AG10803 (cell line): ENCODE measurements around the gene AKNA.
"Not testable (repeated sequence)": the region's sequence is repeated elsewhere in the genome, so short reads cannot be mapped to it uniquely, and the experiment has no call there.

Source experiments
- DNase-seq: peaks from one replicate; pipeline ENCODE4 v3.0.0; 2010; ENCODE audit warnings: low read depth
- H3K4me3 ChIP-seq: 2 replicates; pipeline ENCODE4 v1.5.1; 2011; ENCODE audit warnings: mild to moderate bottlenecking, low read length, control low read depth
- TF ChIP-seq, protein P1 (sequence below): conservative IDR thresholded peaks from 2 replicates; pipeline ENCODE4 v1.5.1; 2011; ENCODE audit warnings: mild to moderate bottlenecking, low read length, control low read depth, inconsistent platforms

AKNA gene

DNA sequence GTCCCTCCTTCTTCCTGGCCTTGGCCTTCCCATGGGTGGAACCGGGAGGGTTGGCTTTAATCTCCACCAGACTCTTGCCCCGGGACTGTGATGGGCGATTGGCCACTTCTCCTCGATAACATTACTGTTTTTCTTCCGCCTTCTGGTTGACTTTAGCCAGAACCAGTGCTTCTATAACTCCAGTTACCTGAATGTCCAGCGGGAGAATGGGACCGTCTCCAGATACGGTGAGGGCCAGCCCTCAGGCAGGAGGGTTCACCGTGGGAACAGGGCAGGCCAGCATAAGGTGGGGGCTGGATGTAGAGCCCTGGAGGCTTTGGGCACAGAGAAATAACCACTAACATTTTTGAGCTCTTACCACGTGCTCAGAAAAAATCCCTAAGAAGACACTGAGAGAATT, 57.1 kb downstream of the AKNA start:
- no peak for DNase-seq
- H3K4me3 ChIP-seq: no peak overlapping the region
- TF ChIP-seq, protein P1, sequence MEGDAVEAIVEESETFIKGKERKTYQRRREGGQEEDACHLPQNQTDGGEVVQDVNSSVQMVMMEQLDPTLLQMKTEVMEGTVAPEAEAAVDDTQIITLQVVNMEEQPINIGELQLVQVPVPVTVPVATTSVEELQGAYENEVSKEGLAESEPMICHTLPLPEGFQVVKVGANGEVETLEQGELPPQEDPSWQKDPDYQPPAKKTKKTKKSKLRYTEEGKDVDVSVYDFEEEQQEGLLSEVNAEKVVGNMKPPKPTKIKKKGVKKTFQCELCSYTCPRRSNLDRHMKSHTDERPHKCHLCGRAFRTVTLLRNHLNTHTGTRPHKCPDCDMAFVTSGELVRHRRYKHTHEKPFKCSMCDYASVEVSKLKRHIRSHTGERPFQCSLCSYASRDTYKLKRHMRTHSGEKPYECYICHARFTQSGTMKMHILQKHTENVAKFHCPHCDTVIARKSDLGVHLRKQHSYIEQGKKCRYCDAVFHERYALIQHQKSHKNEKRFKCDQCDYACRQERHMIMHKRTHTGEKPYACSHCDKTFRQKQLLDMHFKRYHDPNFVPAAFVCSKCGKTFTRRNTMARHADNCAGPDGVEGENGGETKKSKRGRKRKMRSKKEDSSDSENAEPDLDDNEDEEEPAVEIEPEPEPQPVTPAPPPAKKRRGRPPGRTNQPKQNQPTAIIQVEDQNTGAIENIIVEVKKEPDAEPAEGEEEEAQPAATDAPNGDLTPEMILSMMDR: no peak

DNA sequence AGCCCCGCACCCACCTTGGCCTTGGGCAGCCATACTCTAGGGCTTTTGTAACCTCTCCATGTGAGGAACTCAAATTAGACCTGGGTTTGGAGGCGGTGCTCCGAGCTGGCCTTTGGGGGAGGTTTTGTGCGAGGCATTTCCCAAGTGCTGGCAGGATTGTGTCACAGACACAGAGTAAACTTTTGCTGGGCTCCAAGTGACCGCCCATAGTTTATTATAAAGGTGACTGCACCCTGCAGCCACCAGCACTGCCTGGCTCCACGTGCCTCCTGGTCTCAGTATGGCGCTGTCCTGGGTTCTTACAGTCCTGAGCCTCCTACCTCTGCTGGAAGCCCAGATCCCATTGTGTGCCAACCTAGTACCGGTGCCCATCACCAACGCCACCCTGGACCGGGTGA, 58.2 kb downstream of the AKNA start, which contains the start of gene ORM2:
TSS of gene ORM2 (plus strand) at position 245 of the 398 bp plus-strand sequence. CDS start at position 281, 36 bp downstream.
- not testable (repeated sequence) for DNase-seq, H3K4me3 ChIP-seq

DNA sequence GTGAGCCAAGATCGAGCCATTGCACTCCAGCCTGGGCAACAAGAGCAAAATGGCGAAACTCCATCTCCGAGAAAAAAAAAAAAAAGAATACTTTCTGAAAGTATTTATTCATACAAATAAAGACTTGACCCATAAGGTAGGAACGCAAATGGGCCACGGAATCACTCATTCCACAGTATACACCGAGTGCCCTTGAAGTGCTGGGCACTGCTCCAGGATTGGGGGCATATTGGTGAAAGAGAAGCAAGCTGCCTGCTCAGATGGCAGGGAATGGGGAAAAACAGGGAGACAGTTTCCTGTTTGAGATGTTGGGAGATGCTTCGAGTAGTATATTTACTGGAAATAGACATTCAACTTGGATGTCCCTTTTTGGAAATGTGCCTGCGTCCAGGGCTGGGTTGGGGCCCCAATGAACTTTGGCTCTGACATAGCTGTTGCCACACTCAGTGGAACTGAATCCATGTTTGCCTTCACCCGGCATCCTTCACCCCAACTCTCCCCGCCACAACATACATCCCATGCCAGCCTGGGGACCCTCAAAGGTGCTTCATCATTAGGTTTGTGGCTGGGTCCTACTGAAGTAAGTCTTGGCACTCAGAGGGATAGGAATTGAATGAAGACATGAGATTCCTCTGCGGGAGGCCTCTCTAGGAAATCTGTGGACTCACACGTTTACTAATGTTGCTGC, 58.7 kb downstream of the AKNA start:
- H3K4me3 ChIP-seq, DNase-seq: not testable (repeated sequence)

DNA sequence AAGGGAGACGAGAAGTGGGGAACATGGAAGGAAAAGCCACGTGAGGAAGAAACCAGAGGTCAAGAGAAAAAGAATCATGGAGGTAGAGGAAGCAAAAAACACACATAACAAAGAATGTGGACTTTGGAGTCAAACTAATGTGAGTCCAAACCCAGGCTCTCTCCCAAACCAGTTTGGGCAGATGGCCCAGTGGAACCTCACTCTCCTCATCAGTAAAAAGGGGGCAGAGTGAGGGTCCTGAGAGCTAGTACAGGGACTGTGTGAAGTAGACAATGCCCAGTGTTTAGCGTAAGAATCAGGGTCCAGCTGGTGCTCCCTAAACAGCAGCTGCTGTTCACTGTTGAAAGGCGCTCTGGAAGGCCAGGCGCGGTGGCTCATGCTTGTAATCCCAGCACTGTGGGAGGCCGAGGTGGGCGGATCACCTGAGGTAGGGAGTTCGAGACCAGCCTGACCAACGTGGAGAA, 59.4 kb downstream of the AKNA start:
- DNase-seq, H3K4me3 ChIP-seq: not testable (repeated sequence)

DNA sequence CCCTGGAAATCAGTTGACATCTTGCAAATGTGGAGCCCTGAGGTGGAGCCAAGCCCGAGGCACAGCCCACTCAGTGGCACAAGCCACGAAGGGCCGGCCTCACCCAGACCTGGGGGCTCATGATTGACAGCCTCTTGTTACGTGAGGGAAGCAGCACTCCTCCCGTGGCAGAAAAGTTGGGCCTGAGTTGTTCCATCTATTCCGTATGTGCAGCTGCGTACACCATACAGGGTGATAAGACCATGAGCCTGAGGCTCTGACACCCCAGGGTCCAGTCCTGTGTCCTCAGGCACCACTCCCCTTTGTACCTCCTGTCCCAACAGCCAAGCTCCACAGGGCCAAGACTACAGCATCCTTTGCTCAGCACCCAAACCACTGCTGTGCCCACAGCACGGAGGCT, 60.0 kb downstream of the AKNA start:
- no peak overlapping the region for H3K4me3 ChIP-seq
- no peak for DNase-seq
- TF ChIP-seq, protein P1: no peak

DNA sequence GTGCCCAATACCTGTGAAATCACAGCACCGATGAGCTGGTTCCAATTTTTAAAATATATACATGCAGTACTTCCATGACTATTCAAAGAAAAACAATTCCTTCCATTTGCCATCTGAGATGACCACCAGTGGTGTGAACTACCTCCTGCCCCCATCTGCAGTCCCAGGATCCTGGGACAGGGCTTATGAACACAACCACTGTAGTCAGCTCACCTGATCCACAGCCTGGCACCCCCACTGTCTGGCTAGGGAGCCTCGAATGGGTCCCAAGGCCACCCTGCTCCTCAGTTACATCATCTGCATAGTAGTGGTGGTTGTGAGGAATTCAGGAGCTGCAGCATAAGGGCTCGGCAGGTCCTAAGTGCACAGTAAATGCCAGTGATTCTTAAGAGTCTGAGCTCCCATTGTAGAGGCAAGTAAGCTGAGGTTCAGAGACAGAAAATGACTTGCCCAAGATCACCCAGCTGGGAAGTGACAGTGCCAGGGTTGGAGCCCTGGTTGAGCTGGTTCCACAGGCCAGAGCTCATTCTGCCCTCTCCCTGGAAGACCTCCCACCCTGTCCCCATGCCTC, 62.0 kb downstream of the AKNA start:
- H3K4me3 ChIP-seq: not testable (repeated sequence)
- peak; percentile 25 for DNase-seq

DNA sequence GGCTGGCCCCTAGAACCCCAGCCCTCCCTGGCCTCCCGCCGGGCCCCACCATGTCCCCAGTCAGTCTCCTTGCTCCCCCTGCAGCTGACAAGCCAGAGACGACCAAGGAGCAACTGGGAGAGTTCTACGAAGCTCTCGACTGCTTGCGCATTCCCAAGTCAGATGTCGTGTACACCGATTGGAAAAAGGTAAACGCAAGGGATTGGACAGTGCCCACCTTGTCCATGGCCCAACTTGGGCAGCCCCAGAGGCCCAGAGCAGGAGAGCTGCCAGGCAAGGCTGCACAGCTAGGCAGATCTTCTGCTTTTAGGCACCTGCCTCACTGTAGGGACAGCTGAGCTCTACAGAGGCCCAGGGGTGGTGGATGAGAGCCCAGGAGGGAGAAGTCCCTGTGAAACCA, 62.8 kb downstream of the AKNA start:
- H3K4me3 ChIP-seq, DNase-seq: not testable (repeated sequence)

DNA sequence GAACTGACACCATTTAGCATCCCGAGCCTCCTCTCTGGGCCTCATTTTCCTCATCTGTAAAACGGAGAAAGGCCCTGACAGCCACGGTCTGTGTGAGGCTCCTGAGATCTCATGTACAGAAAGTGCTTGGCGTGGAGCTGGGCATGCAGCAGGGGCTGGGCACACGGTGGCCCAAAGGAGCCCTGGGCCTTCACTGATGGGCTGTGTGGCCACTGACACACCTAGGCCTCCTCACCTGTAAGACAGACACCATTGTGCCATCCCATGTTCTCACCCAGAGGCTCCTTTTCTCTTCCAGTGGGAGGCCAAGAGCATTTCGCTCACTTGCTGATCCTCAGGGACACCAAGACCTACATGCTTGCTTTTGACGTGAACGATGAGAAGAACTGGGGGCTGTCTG, 63.3 kb downstream of the AKNA start:
- TF ChIP-seq, protein P1: no peak
- no peak for DNase-seq
- no peak overlapping the region for H3K4me3 ChIP-seq

DNA sequence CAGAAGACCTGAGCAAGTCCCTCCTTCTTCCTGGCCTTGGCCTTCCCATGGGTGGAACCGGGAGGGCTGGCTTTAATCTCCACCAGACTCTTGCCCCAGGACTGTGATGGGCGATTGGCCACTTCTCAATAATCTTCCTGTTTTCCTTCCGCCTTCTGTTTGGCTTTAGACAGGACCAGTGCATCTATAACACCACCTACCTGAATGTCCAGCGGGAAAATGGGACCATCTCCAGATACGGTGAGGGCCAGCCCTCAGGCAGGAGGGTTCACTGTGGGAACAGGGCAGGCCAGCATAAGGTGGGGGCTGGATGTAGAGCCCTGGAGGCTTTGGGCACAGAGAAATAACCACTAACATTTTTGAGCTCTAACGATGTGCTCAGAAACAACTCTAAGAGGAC, 63.9 kb downstream of the AKNA start:
- not testable (repeated sequence) for H3K4me3 ChIP-seq

DNA sequence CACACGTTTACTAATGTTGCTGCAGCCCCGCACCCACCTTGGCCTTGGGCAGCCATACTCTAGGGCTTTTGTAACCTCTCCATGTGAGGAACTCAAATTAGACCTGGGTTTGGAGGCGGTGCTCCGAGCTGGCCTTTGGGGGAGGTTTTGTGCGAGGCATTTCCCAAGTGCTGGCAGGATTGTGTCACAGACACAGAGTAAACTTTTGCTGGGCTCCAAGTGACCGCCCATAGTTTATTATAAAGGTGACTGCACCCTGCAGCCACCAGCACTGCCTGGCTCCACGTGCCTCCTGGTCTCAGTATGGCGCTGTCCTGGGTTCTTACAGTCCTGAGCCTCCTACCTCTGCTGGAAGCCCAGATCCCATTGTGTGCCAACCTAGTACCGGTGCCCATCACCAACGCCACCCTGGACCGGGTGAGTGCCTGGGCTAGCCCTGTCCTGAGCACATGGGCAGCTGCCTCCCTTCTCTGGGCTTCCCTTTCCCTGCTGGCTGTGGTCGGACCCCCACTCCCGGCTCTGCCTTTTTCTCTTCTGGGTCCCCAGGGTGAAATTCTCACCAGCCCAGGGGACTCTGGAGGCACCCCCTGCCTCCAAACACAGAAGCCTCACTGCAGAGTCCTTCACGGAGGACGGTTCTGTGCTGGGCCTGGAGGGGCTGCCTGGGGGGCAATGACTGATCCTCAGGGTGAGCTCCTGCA, 64.8 kb downstream of the AKNA start, which contains the start of gene ORM1:
TSS of gene ORM1 (plus strand) at position 268 of the 701 bp plus-strand sequence. CDS start at position 304, 36 bp downstream.
- DNase-seq: not testable (repeated sequence)

More for the DNA sequence above, 63.9 kb downstream of the AKNA start:
- DNase-seq: not testable (repeated sequence)

DNA sequence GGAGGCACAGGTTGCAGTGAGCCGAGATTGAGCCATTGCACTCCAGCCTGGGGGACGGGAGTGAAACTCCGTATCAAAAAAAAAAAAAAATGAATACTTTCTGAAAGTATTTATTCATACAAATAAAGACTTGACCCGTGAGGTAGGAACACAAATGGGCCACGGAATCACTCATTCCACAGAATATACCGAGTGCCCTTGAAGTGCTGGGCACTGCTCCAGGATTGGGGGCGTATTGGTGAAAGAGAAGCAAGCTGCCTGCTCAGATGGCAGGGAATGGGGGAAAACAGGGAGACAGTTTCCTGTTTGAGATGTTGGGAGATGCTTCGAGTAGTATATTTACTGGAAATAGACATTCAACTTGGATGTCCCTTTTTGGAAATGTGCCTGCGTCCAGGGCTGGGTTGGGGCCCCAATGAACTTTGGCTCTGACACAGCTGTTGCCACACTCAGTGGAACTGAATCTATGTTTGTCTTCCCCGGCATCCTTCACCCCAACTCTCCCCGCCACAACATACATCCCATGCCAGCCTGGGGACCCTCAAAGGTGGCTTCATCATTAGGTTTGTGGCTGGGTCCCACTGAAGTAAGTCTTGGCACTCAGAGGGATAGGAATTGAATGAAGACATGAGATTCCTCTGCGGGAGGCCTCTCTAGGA, 65.5 kb downstream of the AKNA start:
- peak; percentile 17 for DNase-seq
- H3K4me3 ChIP-seq: not testable (repeated sequence)

More for the DNA sequence above, 64.8 kb downstream of the AKNA start, which contains the start of gene ORM1:
- not testable (repeated sequence) for H3K4me3 ChIP-seq
